Mucosa of descending colon (tissue), 3 donors: ENCODE measurements around the gene LRBA. TPM values are rescaled to one million over a fixed set of nuclear protein-coding genes. Genes with fewer than 3 reads are reported as not detected.

Experiments used
- ATAC-seq: fragments of 200-7000 bp; cut with Tn5 transposase; one replicate; pipeline ENCODE4 v1.9.1; 2020; ENCODE audit warnings: mild to moderate bottlenecking, moderate library complexity
- DNase-seq, 3 donors: peaks; one replicate each; pipeline ENCODE4 v3.0.0-alpha.2; 2020
- H3K36me3 ChIP-seq: fragments of 200-600 bp; one replicate; pipeline ENCODE4 v1.8.0; 2021; ENCODE audit warnings: low read depth, mild to moderate bottlenecking
- H3K4me1 ChIP-seq: fragments of 200-600 bp; one replicate; pipeline ENCODE4 v1.8.0; 2021; ENCODE audit warnings: low read depth, mild to moderate bottlenecking
- H3K4me3 ChIP-seq: fragments of 200-600 bp; one replicate; pipeline ENCODE4 v1.8.0; 2021; ENCODE audit warnings: mild to moderate bottlenecking
- H3K9me3 ChIP-seq: fragments of 200-600 bp; one replicate; pipeline ENCODE4 v1.8.0; 2021; ENCODE audit warnings: mild to moderate bottlenecking
- CTCF ChIP-seq: fragments of 200-600 bp; IDR thresholded peaks from one replicate; pipeline ENCODE4 v1.8.0; 2022; ENCODE audit warnings: antibody characterized with exemption, mild to moderate bottlenecking
- intact Hi-C, 2 donors: fragments of 100-400 bp; cut with DNase I in 1 of 2; cut with micrococcal nuclease in 1 of 2; formaldehyde crosslinking; loops; one replicate each; pipeline versions ENCODE4 v1.11.0 to v1.11.1; 2022; cut with DNase I, micrococcal nuclease
- total RNA-seq, 3 donors: library from RNA; stranded (reverse); fragmentation: NEBNext Ultra II Directional in 2 of 3; extraction: Animal tissue kit (Norgen Biotek cat#: 25700) in 2 of 3; gene quantifications; one replicate each; pipeline versions ENCODE4 v1.2.1 to v1.2.4, GENCODE V29; 2021 to 2023
- donor health status: DM: no; HTN: no; CAD: no; lungs with moderate emphysema.
- donor health status: DM: no; HTN: no; CAD: no.
- donor health status: DM: no; HTN: yes; CAD: no.

LRBA gene
- total RNA-seq, 3 donors from 2014 or later: 69.8 to 98.4 (median 76.2) TPM

DNA sequence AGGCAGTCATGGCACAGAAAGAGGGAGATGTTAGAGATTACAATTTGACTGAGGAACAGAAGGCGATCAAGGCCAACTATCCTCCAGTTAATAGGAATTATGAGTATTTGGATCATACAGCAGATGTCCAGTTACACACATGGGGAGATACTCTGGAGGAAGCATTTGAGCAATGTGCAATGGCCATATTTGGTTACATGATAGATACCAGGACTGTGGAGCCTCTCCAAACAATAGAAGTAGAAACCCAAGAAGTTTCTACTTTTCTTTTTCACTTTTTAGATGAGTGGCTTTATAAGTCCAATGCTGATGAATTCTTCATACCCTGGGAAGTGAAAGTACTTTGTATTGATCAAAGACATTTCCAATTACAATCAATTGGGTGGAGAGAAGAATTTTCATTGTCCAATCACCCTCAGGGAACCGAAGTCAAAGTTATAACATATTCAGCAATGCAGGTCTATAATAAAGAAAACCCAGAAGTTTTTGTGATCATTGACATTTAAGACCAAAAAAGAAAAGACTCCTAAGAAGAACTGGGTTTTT, 294.0 kb downstream of the LRBA start:
- Histone ChIP-seq H3K36me3 (no peaks in the 10 kb centered on the region), H3K4me3 (no peak overlapping the region), H3K9me3 (peaks cover under 1% of the 10 kb centered on the region), H3K4me1 (peaks cover 5% of the 10 kb centered on the region)
- intact Hi-C loops: no loop called here
- no peak for DNase-seq
- no peak for TF ChIP-seq CTCF
- ATAC-seq: no peak

DNA sequence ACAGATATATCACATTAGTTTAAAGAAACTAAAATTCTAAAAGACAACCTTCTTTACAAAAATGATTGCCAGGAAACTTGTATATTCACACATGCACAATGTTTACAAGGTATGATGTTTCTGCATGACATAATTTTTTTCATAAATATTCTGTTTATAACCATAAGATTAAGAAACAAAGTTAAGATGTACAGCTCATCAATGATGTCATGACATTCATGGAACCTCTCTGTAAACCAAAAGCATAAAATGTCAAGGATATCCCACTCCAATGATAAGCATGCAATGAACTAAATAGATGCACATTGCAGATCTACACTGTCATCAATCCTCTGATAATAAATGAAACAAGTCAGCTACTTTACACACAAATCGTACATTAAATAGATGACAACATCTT, 297.1 kb downstream of the LRBA start:
- Histone ChIP-seq H3K4me3 (no peak overlapping the region), H3K4me1 (no peaks in the 10 kb centered on the region), H3K9me3 (no peaks in the 10 kb centered on the region), H3K36me3 (no peaks in the 10 kb centered on the region)
- intact Hi-C loops: no loop called here
- no peak for TF ChIP-seq CTCF
- no peak for ATAC-seq
- DNase-seq: no peak

GRCh38 chr4:150714462-150715438, 300.3 kb downstream of the LRBA start:
- no peak for TF ChIP-seq CTCF
- no peak for ATAC-seq
- Histone ChIP-seq H3K36me3 (no peaks in the 10 kb centered on the region), H3K4me3 (no peak overlapping the region), H3K4me1 (no peaks in the 10 kb centered on the region), H3K9me3 (no peaks in the 10 kb centered on the region)
- no peak for DNase-seq
- intact Hi-C loops: no loop called here

DNA sequence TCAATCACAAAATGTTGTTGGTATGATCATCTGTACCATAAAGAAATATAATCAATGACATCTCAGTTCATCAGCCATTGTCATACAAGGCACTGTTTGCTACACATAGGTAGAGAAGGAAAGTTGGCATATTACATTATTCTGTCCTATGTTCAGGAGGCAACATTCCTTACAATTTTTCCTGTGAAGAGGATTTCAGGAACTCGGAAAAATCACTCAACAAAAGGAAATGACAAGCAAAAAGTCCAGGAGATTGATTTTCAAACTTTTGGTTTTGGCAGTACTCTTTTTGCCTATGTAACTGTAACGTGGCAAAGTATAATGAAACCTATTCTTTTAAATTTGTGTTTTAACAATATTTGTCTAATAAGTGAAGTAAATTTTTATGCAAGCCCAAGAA, 301.8 kb downstream of the LRBA start:
- intact Hi-C loops: no loop called here
- DNase-seq (no peak), ATAC-seq (no peak)
- H3K9me3 ChIP-seq: no peaks in the 10 kb centered on the region
- no peak for TF ChIP-seq CTCF
- no peaks in the 10 kb centered on the region for H3K4me1 ChIP-seq
- no peaks in the 10 kb centered on the region for H3K36me3 ChIP-seq
- H3K4me3 ChIP-seq: no peak overlapping the region

DNA sequence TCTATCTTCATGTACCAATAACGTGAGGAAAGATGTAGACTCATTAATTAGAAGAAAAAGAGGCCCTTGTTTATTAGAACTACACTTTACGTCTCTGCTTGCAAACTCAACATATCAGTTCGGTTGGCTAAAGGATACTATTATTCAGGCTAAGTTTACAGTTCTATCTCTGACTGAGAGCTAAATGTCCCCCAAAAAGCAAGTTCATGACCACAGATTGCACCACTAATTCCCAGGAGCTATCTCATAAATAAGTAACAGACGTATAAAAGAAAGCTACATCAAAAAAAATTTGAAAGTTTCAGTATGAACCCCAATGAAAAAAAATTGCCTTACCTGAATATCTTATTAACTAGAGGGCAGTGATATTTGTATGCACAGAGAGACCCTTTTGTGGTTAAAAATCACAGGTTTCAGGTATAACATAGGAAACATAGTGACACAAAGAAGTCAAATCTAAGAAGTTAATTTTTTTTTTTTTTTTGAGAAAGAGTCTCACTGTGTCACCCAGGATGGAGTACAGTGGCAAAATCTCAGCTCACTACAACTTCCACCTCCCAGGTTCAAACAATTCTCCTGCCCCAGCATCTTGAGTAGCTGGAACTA, 304.2 kb downstream of the LRBA start:
- ATAC-seq (no peak), DNase-seq (no peak)
- no peaks in the 10 kb centered on the region for H3K36me3 ChIP-seq
- H3K4me3 ChIP-seq: no peak overlapping the region
- no peak for TF ChIP-seq CTCF
- intact Hi-C loops: no loop called here
- H3K9me3 ChIP-seq: no peaks in the 10 kb centered on the region
- no peaks in the 10 kb centered on the region for H3K4me1 ChIP-seq
